Endothelial cell (in vitro differentiated cells): Measurements from ENCODE around the gene EPO. TPM values are rescaled to one million over a fixed set of nuclear protein-coding genes. Genes with fewer than 3 reads are reported as not detected.
"Not testable (repeated sequence)": the region's sequence is repeated elsewhere in the genome, so short reads cannot be mapped to it uniquely, and the experiment has no call there.

Source experiments
- DNase-seq: peaks from one replicate; pipeline ENCODE4 v3.0.0; 2021; ENCODE audit warnings: low spot score
- H3K27ac Mint-ChIP-seq: one replicate; pipeline ENCODE4 v1.8.0; 2021; ENCODE audit warnings: mixed read lengths, inconsistent platforms; ENCODE audit not compliant: unreplicated experiment
- H3K27me3 Mint-ChIP-seq: one replicate; pipeline ENCODE4 v1.8.0; 2021; ENCODE audit warnings: mild to moderate bottlenecking, moderate library complexity, mixed read lengths, inconsistent platforms; ENCODE audit not compliant: unreplicated experiment
- H3K36me3 Mint-ChIP-seq: one replicate; pipeline ENCODE4 v1.8.0; 2021; ENCODE audit warnings: mild to moderate bottlenecking, low read depth, mixed read lengths, inconsistent platforms; ENCODE audit not compliant: unreplicated experiment
- H3K4me1 Mint-ChIP-seq: one replicate; pipeline ENCODE4 v1.8.0; 2021; ENCODE audit warnings: mild to moderate bottlenecking, mixed read lengths, inconsistent platforms; ENCODE audit not compliant: unreplicated experiment
- H3K4me3 Mint-ChIP-seq: one replicate; pipeline ENCODE4 v1.8.0; 2021; ENCODE audit warnings: mild to moderate bottlenecking, mixed read lengths, inconsistent platforms; ENCODE audit not compliant: unreplicated experiment
- H3K9me3 Mint-ChIP-seq: one replicate; pipeline ENCODE4 v1.8.0; 2021; ENCODE audit warnings: mixed read lengths, inconsistent platforms; ENCODE audit not compliant: unreplicated experiment
- total RNA-seq: library from RNA; stranded (reverse); fragmentation: NEBNext Ultra II Directional; extraction: Animal tissue kit (Norgen Biotek cat#: 25700); gene quantifications from one replicate; pipeline ENCODE4 v1.2.1, GENCODE V29; 2021; ENCODE audit not compliant: unreplicated experiment
- TF ChIP-seq, protein P1 (sequence below): fragments of 200-600 bp; sonication (generic); IDR thresholded peaks from one replicate; pipeline ENCODE4 v1.5.0; 2021; ENCODE audit warnings: antibody characterized with exemption; ENCODE audit not compliant: unreplicated experiment

The EPO gene
- total RNA-seq, 1 donor from 2014 or later, result 0.33 TPM

DNA sequence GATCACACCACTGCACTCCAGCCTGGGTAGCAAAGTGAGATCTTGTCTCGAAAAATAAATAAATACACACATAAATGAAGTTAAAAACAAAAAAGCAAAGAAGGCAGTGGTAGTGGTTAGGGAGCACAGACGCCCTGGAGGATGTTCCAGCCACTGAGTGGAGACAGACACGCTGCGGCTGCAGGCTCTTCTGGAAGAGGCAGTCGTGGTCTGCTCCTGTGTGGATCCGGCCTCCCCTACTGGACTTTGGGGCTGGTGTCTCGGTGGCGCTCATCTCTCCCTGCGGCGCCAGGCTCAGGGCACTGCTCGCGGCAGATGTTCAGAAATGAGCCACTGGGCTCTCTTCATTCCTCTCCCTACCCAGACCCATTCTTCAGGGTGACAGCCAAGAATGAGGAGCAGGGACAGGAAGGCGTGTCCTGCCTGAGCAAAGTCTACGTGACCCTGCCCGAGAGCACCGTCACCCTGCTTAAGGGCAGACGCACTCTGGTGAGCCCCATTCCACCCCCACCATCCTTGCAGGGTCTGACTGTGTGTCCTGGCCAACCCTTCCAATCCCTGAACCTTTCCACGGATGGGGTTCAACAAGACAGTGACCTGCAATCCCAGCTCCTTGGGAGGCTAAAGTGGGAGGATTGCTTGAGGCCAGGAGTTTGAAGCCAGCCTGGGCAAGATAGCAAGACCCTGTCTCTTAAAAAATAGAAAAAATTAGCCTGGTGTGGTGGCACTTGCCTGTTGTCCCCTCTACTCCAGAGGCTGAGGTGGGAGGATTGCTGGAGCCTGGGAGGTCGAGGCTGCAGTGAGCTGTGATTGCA is 39.3 kb downstream of the EPO start:
- no peak for DNase-seq
- Mint-ChIP-seq H3K36me3 (no peaks in the 10 kb centered on the region), H3K27ac (no peak overlapping the region), H3K4me3 (no peak overlapping the region), H3K9me3 (no peaks in the 10 kb centered on the region), H3K27me3 (peaks cover 4% of the 10 kb centered on the region), H3K4me1 (no peaks in the 10 kb centered on the region)
- TF ChIP-seq, protein P1, sequence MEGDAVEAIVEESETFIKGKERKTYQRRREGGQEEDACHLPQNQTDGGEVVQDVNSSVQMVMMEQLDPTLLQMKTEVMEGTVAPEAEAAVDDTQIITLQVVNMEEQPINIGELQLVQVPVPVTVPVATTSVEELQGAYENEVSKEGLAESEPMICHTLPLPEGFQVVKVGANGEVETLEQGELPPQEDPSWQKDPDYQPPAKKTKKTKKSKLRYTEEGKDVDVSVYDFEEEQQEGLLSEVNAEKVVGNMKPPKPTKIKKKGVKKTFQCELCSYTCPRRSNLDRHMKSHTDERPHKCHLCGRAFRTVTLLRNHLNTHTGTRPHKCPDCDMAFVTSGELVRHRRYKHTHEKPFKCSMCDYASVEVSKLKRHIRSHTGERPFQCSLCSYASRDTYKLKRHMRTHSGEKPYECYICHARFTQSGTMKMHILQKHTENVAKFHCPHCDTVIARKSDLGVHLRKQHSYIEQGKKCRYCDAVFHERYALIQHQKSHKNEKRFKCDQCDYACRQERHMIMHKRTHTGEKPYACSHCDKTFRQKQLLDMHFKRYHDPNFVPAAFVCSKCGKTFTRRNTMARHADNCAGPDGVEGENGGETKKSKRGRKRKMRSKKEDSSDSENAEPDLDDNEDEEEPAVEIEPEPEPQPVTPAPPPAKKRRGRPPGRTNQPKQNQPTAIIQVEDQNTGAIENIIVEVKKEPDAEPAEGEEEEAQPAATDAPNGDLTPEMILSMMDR, result no peak

DNA sequence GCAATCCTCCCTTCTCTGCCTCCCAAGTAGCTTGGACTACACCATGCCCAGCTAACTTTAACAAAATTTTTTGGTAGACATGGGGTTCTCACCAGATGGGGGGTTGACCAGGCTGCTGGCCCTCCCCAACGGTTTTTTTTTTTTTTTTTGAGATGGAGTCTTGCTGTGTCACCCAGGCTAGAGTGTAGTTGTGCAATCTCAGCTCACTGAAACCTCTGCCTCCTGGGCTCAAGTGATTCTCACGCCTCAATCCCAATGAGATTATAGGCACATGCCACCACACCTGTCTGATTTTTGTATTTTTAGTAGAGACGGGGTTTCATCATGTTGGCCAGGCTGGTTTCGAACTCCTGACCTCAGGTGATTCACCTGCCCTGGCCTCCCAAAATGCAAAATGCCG is 42.6 kb downstream of the EPO start:
- DNase-seq, H3K27me3 Mint-ChIP-seq, H3K4me3 Mint-ChIP-seq, H3K27ac Mint-ChIP-seq, H3K4me1 Mint-ChIP-seq, H3K36me3 Mint-ChIP-seq, H3K9me3 Mint-ChIP-seq: not testable (repeated sequence)

DNA sequence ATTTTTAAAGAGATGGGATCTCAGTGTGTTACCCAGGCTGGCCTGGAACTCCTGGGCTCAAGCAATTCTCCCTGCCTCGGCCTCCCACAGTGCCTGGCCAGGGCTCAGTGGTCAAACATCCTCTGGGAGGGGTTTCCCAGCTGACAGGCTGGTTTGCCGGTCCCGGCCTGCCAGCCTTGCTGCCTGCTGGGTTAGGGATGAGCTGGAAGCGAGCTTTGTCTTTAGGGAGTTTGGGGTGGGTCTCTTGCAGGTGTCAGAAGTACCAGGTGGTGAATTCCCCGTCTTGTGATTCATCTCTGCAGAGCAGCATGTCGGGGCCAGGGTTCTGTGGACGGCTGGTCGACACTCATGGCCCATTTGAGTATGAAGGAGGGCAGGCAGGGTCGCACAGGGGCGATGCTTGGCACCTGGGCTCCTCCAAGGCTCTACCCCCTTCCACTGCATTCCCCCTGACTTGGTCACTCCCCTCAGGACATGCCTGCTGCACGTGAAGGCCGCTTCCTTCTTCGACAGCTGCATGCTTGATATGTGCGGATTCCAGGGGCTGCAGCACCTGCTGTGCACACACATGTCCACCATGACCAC is 43.4 kb downstream of the EPO start:
- Mint-ChIP-seq H3K4me3 (no peak overlapping the region), H3K27ac (no peak overlapping the region), H3K4me1 (peaks cover 7% of the 10 kb centered on the region), H3K27me3 (peaks cover 2% of the 10 kb centered on the region), H3K9me3 (no peaks in the 10 kb centered on the region), H3K36me3 (no peaks in the 10 kb centered on the region)
- TF ChIP-seq, protein P1, result no peak
- DNase-seq, result no peak

DNA sequence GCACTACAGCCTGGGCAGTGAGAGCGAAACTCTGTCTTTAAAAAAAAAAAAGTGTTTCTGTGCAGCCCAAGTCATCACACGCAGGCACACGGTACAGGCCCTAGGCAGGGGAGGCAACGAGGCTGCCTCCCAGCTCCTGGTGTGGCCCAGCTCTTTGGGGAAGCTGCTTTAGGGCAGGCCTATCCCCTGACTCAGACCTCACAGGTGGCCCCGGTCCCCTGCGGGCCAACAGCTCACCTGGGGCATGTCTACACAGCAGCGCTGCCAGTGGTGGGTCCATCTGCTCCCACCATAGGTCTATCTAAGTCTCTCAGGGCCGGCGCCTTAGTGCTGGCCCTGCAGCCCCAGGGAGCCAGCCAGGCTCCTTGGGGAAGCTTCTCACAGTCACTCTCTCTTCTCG is 44.6 kb downstream of the EPO start:
- H3K9me3 Mint-ChIP-seq, result no peaks in the 10 kb centered on the region
- H3K27me3 Mint-ChIP-seq, result peaks cover 4% of the 10 kb centered on the region
- H3K27ac Mint-ChIP-seq, result no peak overlapping the region
- TF ChIP-seq, protein P1, result no peak
- DNase-seq, result no peak
- no peaks in the 10 kb centered on the region for H3K36me3 Mint-ChIP-seq
- no peak overlapping the region for H3K4me3 Mint-ChIP-seq
- H3K4me1 Mint-ChIP-seq, result peaks cover 7% of the 10 kb centered on the region

DNA sequence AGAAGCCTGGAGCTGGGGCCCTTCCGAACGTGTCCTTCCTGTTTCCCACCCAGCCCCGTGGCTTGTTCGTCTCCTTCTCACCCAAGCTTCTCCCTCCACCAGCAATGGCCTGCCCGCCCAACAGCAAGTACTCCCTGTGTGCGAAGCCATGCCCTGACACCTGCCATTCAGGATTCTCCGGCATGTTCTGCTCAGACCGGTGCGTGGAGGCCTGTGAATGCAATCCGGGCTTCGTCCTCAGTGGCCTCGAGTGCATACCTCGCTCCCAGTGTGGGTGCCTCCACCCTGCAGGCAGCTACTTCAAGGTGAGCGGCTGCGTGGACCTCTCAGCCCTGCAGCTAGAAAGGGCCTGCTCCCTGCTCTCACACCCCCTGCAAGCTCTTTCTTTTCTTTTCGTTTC is 45.0 kb downstream of the EPO start:
- no peak for DNase-seq
- Mint-ChIP-seq H3K4me1 (peaks cover 7% of the 10 kb centered on the region), H3K4me3 (no peak overlapping the region), H3K27ac (no peak overlapping the region), H3K9me3 (no peaks in the 10 kb centered on the region), H3K36me3 (no peaks in the 10 kb centered on the region), H3K27me3 (peaks cover 4% of the 10 kb centered on the region)
- TF ChIP-seq, protein P1, result no peak
